Trophoblast cell (in vitro differentiated cells and primary cell): Measurements from ENCODE around the gene STXBP2. TPM values are rescaled to one million over a fixed set of nuclear protein-coding genes. Genes with fewer than 3 reads are reported as not detected.

Source experiments
- DNase-seq, 2 donors: peaks; one replicate each; pipeline ENCODE4 v3.0.0-alpha.2; 2016
- H2AFZ ChIP-seq: 2 replicates; pipeline ENCODE4 v1.6.1; 2013; ENCODE audit warnings: low read length, moderate library complexity, mild to moderate bottlenecking; ENCODE audit not compliant: insufficient read depth, poor library complexity
- H2AK5ac ChIP-seq: 2 replicates; pipeline ENCODE4 v1.6.1; 2013; ENCODE audit warnings: mild to moderate bottlenecking, low read length
- H2BK120ac ChIP-seq: 2 replicates; pipeline ENCODE4 v1.6.1; 2013; ENCODE audit warnings: low read length, mild to moderate bottlenecking, moderate library complexity; ENCODE audit not compliant: insufficient read depth, poor library complexity
- H2BK12ac ChIP-seq: 2 replicates; pipeline ENCODE4 v1.6.1; 2013; ENCODE audit warnings: mild to moderate bottlenecking, low read length, moderate library complexity
- H2BK5ac ChIP-seq: 2 replicates; pipeline ENCODE4 v1.6.1; 2013; ENCODE audit warnings: low read length, low read depth, moderate library complexity, mild to moderate bottlenecking; ENCODE audit not compliant: poor library complexity
- H3K14ac ChIP-seq: 2 replicates; pipeline ENCODE4 v1.6.1; 2013; ENCODE audit warnings: mild to moderate bottlenecking, low read length
- H3K18ac ChIP-seq: 2 replicates; pipeline ENCODE4 v1.6.1; 2013; ENCODE audit warnings: mild to moderate bottlenecking, low read length
- H3K23ac ChIP-seq: 2 replicates; pipeline ENCODE4 v1.6.1; 2013; ENCODE audit warnings: low read length
- H3K27ac ChIP-seq: 2 replicates; pipeline ENCODE4 v1.5.1; 2013; ENCODE audit warnings: low read depth, mild to moderate bottlenecking, inconsistent platforms, low read length, moderate library complexity
- H3K27me3 ChIP-seq: 2 replicates; pipeline ENCODE4 v1.6.1; 2013; ENCODE audit warnings: inconsistent platforms, mild to moderate bottlenecking, low read length, moderate library complexity; ENCODE audit not compliant: insufficient read depth
- H3K36me3 ChIP-seq, 2 experiments: 1 replicate in 1 of 2; 2 replicates in 1 of 2; pipeline ENCODE4 v1.6.1; 2013; ENCODE audit warnings: low read length in 2 of 2, mild to moderate bottlenecking in 2 of 2, moderate library complexity in 1 of 2; ENCODE audit not compliant: insufficient read depth in 2 of 2, control insufficient read depth in 1 of 2
- H3K4ac ChIP-seq: 2 replicates; pipeline ENCODE4 v1.6.1; 2013; ENCODE audit warnings: low read depth, mild to moderate bottlenecking, low read length, moderate library complexity
- H3K4me1 ChIP-seq, 2 experiments: 1 replicate in 1 of 2; 2 replicates in 1 of 2; pipeline ENCODE4 v1.6.1; 2013; ENCODE audit warnings: low read length in 2 of 2, mild to moderate bottlenecking in 2 of 2, moderate library complexity in 1 of 2; ENCODE audit not compliant: insufficient read depth in 2 of 2, control insufficient read depth in 1 of 2
- H3K4me2 ChIP-seq: 2 replicates; pipeline ENCODE4 v1.6.1; 2013; ENCODE audit warnings: inconsistent platforms, mild to moderate bottlenecking, low read length, moderate library complexity
- H3K4me3 ChIP-seq: 2 replicates; pipeline ENCODE4 v1.5.1; 2013; ENCODE audit warnings: mild to moderate bottlenecking, low read depth, low read length, inconsistent platforms
- H3K79me1 ChIP-seq: one replicate; pipeline ENCODE4 v1.6.1; 2013; ENCODE audit warnings: low read length
- H3K79me2 ChIP-seq: 2 replicates; pipeline ENCODE4 v1.6.1; 2013; ENCODE audit warnings: low read length, mild to moderate bottlenecking; ENCODE audit not compliant: control insufficient read depth, insufficient read depth, poor library complexity
- H3K9ac ChIP-seq: 2 replicates; pipeline ENCODE4 v1.6.1; 2013; ENCODE audit warnings: mild to moderate bottlenecking, low read length
- H3K9me3 ChIP-seq: 2 replicates; pipeline ENCODE4 v1.6.1; 2013; ENCODE audit warnings: low read depth, mild to moderate bottlenecking, control low read depth, inconsistent platforms, low read length; ENCODE audit not compliant: insufficient read depth
- H4K12ac ChIP-seq: 2 replicates; pipeline ENCODE4 v1.6.1; 2013; ENCODE audit warnings: low read depth, mild to moderate bottlenecking, low read length, moderate library complexity
- H4K8ac ChIP-seq: 2 replicates; pipeline ENCODE4 v1.6.1; 2013; ENCODE audit warnings: low read depth, mild to moderate bottlenecking, low read length, moderate library complexity
- H4K91ac ChIP-seq: one replicate; pipeline ENCODE4 v1.6.1; 2013; ENCODE audit warnings: low read depth, mild to moderate bottlenecking, low read length, moderate library complexity
- WGBS: extraction: QIAGEN DNeasy Blood & Tissue Kit; methylation state at CpG from one replicate; pipeline ENCODE4 v1.1.7; 2013; ENCODE audit warnings: missing lambda C conversion rate; ENCODE audit not compliant: insufficient read length, insufficient coverage; ENCODE audit errors: extremely low coverage; 5-methylcytosine and 5-hydroxymethylcytosine counted together
- polyA plus RNA-seq: library from polyadenylated mRNA; stranded (reverse); fragments of 200-250 nt; gene quantifications from 2 replicates; pipeline ENCODE4 v1.2.3, GENCODE V29; 2013

STXBP2 gene
- polyA plus RNA-seq = 49.4 and 49.6 TPM in 2 replicates

DNA sequence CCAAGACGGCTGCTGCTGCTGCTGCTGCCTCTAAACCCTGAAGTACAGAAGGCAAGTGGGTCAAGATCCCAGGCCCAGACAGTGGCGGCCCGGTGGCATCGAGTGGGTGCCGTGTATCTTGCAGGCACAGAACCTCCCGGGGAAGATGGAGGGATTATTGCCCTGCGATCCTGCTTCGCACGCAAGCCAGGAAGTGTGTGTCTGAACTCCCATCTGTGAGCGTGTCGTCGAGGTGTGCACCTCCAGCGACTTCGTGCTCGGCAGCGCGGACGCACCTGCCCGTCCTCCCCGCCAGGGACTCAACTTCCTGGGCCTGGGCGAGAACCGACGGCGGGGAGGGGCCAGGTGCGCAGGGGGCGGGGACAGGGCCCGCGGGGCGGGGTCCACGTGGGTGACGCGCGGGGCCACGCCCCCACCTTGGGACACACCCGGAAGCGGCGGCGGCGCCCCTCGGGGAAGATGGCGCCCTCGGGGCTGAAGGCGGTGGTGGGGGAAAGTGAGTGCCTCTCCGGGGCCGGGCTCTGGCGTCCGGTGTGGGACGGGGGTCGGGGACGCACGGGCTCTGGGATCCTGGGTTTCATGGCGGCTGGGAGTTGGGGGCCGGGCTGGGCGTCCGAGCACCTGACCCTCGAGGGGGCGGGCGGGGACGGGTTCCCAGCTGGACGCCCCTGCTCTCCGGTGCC lies at the start of gene STXBP2:
Gene STXBP2 (plus strand): TSS at position 420 of the 683 bp plus-strand sequence. CDS start 40 bp downstream, at position 460.
- Histone ChIP-seq H2BK5ac (peak within 1 kb of the TSS; percentile 9), H3K4me3 (peak within 1 kb of the TSS; percentile 84), H3K4me1 (peaks cover 7 to 11% of the 10 kb centered on the region in 2 experiments), H2AK5ac (peak within 1 kb of the TSS; percentile 67), H3K4ac (peak within 1 kb of the TSS; percentile 57), H3K9me3 (peaks cover 11% of the 10 kb centered on the region), H3K79me1 (peaks cover 6% of the 10 kb centered on the region), H3K9ac (peak within 1 kb of the TSS; percentile 87), H3K14ac (peak within 1 kb of the TSS; percentile 20), H2BK12ac (no peak within 1 kb of the TSS), H3K23ac (no peak within 1 kb of the TSS), H3K4me2 (peak within 1 kb of the TSS; percentile 89), H4K8ac (peak within 1 kb of the TSS; percentile 87), H2AFZ (no peak within 1 kb of the TSS), H3K27me3 (no peaks in the 10 kb centered on the region), H3K36me3 (peaks cover 10 to 17% of the 10 kb centered on the region in 2 experiments), H4K91ac (peak within 1 kb of the TSS; percentile 70), H3K79me2 (peaks cover 7% of the 10 kb centered on the region), H3K27ac (no peak within 1 kb of the TSS), H3K18ac (peak within 1 kb of the TSS; percentile 40), H4K12ac (peak within 1 kb of the TSS; percentile 84), H2BK120ac (peak within 1 kb of the TSS; percentile 36)
- DNase-seq = peak; percentile 79 to 91
- WGBS = no CpG with 5 or more reads among the region's 61 CpGs

- no peak overlapping the region for H2BK5ac ChIP-seq
- H3K14ac ChIP-seq = no peak overlapping the region
- no peaks in the 10 kb centered on the region for H3K36me3 ChIP-seq
- no peak overlapping the region for H3K27ac ChIP-seq
- H2BK12ac ChIP-seq = peak overlapping the region; percentile 43
- H3K9ac ChIP-seq = no peak overlapping the region
- no peak overlapping the region for H2AFZ ChIP-seq
- H3K4me2 ChIP-seq = no peak overlapping the region
- no peak for DNase-seq
- H3K79me1 ChIP-seq = no peaks in the 10 kb centered on the region
- H3K79me2 ChIP-seq = no peaks in the 10 kb centered on the region
- H3K27me3 ChIP-seq = no peaks in the 10 kb centered on the region
- H2BK120ac ChIP-seq = no peak overlapping the region
- peak overlapping the region; percentile 26 for H4K91ac ChIP-seq
- WGBS = no CpG with 5 or more reads among the region's 7 CpGs
- no peak overlapping the region for H2AK5ac ChIP-seq
- H3K9me3 ChIP-seq = no peaks in the 10 kb centered on the region
- peaks cover 10 to 11% of the 10 kb centered on the region in 2 experiments for H3K4me1 ChIP-seq
- no peak overlapping the region for H3K4me3 ChIP-seq
- H4K12ac ChIP-seq = no peak overlapping the region
- no peak overlapping the region for H3K18ac ChIP-seq
- no peak overlapping the region for H3K4ac ChIP-seq
- H3K23ac ChIP-seq = no peak overlapping the region
- no peak overlapping the region for H4K8ac ChIP-seq
Measured at GRCh38 chr19:7589822-7590221, 47.1 kb upstream of the STXBP2 start.

DNA sequence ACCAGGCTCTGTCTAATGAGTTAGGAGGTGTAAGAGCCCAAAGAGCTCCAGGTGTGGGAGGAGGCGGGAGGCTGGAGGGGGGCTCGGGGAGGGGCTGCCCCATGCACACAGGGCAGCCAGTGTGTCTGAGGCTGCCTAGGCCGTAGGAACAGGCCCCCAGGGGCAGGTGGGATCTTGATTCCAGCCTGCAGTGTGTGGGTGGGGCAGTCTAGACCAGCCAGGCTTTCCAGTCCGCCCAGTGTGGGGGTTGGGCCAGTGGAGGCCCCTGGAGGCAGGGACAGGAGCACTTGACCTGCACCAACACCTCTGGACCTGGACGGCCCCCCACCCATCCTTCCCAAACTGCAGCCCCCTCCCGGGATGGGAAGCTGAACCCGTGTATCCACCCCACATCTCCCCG lies 46.7 kb upstream of the STXBP2 start:
- Histone ChIP-seq H2BK12ac (no peak overlapping the region), H4K8ac (no peak overlapping the region), H3K79me2 (no peaks in the 10 kb centered on the region), H4K91ac (no peak overlapping the region), H2AFZ (no peak overlapping the region), H3K79me1 (no peaks in the 10 kb centered on the region), H3K14ac (no peak overlapping the region), H3K27me3 (no peaks in the 10 kb centered on the region), H3K9ac (no peak overlapping the region), H3K36me3 (no peaks in the 10 kb centered on the region), H3K9me3 (no peaks in the 10 kb centered on the region), H4K12ac (no peak overlapping the region), H2AK5ac (no peak overlapping the region), H3K23ac (no peak overlapping the region), H3K4me3 (no peak overlapping the region), H2BK5ac (no peak overlapping the region), H2BK120ac (no peak overlapping the region), H3K4ac (no peak overlapping the region), H3K4me1 (peaks cover 10 to 11% of the 10 kb centered on the region in 2 experiments), H3K4me2 (peak overlapping the region; percentile 29), H3K27ac (no peak overlapping the region), H3K18ac (no peak overlapping the region)
- peak; percentile 56 to 62 for DNase-seq
- no CpG with 5 or more reads among the region's 8 CpGs for WGBS

DNA sequence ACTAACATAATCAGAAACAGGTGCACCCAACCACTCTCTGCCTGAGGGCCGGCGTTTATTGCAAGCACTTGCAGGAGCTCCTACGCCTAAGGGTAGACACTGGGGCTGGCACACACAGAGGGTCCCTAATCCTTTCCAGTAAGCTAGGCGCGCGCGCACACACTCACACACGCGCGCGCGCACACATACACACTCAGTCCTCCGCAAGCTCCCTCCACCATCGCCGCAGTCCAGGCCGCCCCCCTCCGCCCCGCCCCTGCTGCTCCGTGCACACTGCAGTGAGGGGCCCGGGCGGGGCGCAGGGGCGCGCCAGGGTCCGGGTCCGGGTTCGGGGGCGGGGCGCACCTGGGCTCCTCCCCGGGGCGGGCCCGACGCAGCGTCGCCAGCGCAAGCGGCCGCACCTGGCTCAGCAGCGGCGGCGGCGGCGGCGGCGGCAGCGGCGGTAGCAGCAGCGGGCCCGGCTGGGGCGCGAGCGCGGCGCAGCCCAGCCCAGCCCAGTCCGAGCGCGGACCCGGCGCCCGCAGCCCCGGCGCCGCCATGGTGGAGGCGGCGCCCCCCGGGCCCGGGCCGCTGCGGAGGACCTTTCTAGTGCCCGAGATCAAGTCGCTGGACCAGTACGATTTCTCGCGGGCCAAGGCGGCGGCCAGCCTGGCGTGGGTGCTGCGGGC lies 41.3 kb upstream of the STXBP2 start, which contains the start of gene CAMSAP3:
Gene CAMSAP3 (plus strand): TSS at position 398 of the 668 bp plus-strand sequence. CDS start 140 bp downstream, at position 538.
- no CpG with 5 or more reads among the region's 78 CpGs for WGBS
- peak within 1 kb of the TSS; percentile 59 for H2AK5ac ChIP-seq

More for the DNA sequence above, 41.3 kb upstream of the STXBP2 start, which contains the start of gene CAMSAP3:
- peak within 1 kb of the TSS; percentile 19 for H3K9ac ChIP-seq
- H4K91ac ChIP-seq = peak within 1 kb of the TSS; percentile 5
- peak within 1 kb of the TSS; percentile 24 for H2BK120ac ChIP-seq
- H3K27ac ChIP-seq = no peak within 1 kb of the TSS
- no peak within 1 kb of the TSS for H2BK12ac ChIP-seq
- H4K8ac ChIP-seq = peak within 1 kb of the TSS; percentile 58
- peaks cover 9 to 11% of the 10 kb centered on the region in 2 experiments for H3K4me1 ChIP-seq
- H3K9me3 ChIP-seq = no peaks in the 10 kb centered on the region
- H3K36me3 ChIP-seq = no peaks in the 10 kb centered on the region
- H3K79me2 ChIP-seq = peaks cover 3% of the 10 kb centered on the region
- H4K12ac ChIP-seq = peak within 1 kb of the TSS; percentile 72
- peak within 1 kb of the TSS; percentile 40 for H3K14ac ChIP-seq
- peak within 1 kb of the TSS; percentile 49 for H2AFZ ChIP-seq
- H3K4ac ChIP-seq = peak within 1 kb of the TSS; percentile 70
- peak within 1 kb of the TSS; percentile 83 for H3K4me3 ChIP-seq
- H3K27me3 ChIP-seq = no peaks in the 10 kb centered on the region
- peaks cover 4% of the 10 kb centered on the region for H3K79me1 ChIP-seq
- no peak within 1 kb of the TSS for H2BK5ac ChIP-seq
- H3K23ac ChIP-seq = no peak within 1 kb of the TSS
- H3K18ac ChIP-seq = peak within 1 kb of the TSS; percentile 30
- peak; percentile 39 to 63 for DNase-seq
- peak within 1 kb of the TSS; percentile 89 for H3K4me2 ChIP-seq
